NCI-H128 (cell line): ENCODE results near the gene SLC39A8.

Experiments
- DNase-seq: peaks from one replicate; lab custom pipeline; 2025; ENCODE audit not compliant: unreplicated experiment; lab: John Stamatoyannopoulos, UW

Gene SLC39A8

DNA sequence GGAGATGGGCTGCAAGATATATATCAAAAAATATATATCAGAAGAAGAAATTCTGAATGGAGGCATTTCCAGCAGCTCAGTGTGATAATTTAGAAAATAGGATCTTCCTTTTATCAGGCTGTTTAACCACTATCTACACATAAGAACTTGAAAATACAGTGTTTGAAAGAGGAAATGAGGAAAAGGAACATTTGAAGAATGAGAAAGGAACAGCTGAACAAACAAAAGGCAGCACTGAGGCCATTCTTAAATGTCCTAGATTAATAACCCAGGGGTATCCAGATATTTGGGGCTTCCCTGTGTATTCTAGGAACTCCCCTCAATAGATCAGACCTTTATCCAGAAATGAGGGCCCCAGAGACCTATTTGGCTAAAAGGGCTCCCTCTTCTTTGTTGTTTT lies 4.1 kb downstream of the SLC39A8 start:
- no peak for DNase-seq

DNA sequence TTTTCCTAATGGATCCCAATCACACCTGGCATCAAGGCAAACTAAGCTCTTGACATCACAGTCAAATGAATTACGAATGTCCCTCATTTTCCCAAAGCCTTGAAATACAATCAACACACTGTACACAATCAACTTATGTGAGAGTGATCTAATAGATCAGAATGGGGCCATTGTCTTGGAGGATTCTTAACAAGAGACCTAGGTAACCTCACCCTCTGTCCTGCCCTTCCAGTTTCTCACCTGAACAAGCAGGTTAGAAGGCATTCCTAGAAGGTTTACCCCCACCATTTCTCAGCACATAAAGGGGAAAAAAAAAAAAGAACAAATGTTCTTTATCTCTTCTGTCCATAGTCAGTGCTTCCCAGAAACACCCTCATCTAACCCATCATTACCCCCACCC lies 6.3 kb downstream of the SLC39A8 start:
- DNase-seq: no peak

DNA sequence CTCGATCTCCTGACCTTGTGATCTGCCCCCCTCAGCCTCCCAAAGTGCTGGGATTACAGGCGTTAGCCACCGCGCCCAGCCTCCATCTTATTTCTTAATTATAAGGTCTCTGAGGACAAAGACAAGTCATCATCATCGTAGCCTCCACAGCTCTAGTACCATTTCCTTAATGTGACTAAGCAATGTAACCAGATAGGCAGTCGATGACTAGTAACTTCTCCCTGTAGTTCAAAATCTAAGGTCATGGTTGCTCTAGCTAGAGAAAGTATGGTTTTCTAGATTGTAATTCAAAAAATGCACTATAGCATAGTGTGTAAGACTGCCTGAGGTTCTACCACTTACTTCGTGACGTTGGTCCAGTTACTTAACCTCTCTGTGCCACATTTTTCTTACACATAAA lies 6.9 kb downstream of the SLC39A8 start:
- no peak for DNase-seq

DNA sequence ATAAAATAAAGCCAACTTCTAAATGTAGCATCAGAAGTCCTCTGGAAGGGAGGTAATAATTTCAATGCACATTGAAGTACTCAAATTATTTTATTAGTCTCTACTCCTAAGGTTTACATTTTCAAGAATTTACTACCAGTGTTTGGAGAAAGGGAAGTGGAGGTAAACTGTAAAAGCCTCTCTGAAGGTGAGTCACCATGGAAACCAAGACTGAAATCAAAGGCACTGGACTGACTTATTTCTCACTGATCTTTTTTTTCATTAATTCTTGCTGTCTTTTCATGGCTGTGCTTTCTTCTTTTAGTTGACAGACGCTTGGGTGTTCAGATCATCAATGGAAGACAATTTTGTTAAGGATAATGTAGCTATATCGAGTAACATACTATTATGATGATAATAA lies 9.7 kb downstream of the SLC39A8 start:
- no peak for DNase-seq

DNA sequence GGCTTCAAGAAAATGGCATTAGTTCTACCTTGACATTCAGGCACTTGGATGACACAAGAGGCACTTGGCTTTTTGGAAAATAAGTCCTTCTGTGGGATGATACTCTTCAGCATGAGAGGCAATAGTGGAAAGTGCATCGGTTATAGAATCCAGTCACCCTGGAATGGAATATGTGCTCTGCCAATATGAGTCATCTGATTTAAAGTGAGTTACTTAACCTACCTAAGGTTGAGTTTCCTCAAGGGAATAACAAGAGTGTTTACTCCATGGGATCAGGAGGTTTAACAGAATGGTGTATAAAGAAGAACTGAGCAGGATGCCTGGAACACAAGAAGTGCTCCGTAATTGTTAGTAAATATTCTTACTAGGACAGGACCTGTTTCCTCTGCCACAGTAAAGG lies 10.7 kb downstream of the SLC39A8 start:
- no peak for DNase-seq

DNA sequence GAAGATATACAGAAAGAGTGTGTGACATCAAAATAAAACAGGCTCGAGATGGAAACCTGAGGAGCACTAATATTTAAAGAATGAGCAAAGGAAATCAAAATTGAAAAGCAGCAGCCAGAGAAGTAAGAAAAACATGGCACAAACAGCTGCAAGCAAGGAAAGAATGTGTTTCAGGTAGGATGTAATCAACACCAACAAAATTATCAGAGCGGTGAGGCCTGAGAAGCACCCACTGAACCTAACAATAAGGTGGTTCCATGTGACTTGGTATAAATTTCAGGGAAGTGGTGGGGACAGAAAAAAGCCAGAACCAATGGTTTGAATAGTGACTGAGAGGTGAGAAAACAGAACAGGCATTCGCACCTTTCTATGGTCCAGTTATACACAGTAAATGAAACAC lies 11.5 kb downstream of the SLC39A8 start:
- DNase-seq: no peak

DNA sequence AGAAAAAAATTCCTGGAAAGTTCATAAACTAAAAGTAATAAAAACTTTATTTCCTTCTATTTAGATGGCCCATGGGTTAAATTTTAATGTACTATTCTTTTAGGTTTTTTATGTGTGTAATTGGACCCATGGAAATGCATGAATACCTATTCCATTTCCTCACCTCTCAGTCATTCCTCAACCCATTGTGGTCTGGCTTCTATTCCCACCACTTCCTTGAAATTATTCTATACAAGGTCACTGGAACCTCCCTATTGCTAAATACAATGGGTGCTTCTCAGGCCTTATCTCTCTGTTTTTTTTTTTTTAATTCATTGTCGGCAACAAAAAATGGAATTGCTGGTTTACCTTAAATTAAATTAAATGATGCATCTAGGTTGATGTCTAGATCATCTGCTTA lies 17.2 kb downstream of the SLC39A8 start:
- no peak for DNase-seq

DNA sequence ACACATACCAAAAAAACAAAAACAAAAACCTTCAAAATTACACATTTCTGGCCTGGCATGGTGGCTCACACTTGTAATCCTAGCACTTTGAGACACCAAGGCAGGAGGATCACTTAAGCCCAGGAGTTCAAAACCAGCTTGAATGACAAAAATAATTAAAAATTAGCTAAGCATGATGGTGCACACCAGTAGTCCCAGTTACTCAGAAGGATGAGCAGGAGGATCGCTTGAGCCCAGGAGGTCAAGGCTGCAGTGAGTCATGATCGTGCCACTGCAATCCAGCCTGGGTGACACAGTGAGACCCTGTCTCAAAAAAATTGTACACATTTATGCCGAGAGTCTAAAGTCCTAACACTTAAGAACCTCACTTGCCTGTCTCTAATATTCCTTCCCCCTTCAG lies 18.3 kb downstream of the SLC39A8 start:
- no peak for DNase-seq

DNA sequence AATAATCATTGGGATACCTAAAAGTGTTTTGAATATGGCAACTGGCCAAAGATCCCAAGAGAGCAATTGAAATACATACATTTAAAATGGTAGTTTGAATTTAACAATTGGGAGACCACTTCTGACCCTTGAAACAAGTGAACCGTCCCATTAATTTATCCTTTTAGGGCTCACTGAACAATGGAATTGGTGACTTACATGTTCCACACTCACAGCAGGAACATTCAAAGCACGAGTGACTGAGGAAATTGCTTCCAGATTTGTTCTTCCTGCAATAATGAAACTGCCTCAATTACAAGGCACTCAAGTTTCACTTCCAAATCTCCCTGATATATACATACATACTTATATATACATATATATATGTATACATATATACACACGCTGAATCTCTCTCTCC lies 20.6 kb downstream of the SLC39A8 start:
- no peak for DNase-seq

DNA sequence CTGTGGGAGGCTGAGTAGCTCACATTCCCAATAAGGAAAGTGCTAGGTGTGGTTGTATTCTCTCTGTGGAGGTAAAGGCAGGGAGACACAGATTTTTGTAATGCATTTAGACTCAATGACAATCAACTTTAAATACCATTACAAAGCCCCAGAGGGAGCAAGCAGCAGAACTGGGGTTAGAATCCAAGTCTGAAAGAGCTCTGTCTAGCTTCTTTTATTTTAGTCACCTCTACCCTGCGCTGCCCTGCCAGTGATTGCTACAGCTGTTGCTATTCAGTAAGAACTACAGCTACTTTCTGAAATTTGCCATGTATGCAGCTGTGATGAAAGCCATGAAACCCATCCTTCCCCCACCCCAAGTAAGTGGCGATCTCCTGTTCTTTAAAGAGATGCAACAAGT lies 22.5 kb downstream of the SLC39A8 start:
- no peak for DNase-seq

DNA sequence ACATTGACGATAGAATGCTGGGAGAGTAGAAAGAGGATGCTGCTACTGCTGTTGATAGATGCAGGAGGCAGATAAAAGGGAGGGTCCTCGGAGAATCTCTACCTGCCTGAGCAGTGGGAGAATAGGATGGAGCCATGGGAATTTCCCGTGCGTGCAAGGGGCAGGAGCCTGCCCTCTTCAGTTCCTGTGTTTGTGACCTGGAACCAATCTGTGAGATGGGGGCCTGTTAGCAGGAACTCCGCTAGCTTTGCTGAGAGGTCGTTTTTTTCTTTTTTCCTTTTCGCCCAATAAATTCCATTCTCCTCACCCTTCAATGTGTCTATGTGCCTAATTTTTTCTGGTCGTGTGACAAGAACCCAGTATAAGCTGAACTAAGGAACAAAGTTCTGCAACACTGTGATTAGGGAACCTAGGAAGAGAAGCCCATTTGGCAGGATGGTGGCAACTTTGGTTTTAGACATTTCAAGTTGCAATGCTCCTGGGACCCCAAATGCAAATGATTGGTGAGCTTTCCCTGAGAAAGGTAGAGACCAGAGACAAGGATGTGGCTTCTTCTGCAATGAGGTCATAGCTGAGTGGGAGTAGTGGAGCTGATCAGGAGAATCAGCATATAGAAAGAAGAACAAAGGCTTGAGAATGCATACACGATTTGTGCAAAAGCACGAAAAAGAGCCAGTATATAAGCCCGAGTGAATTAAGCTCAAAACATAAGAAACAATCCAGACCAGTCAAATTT lies 23.9 kb downstream of the SLC39A8 start:
- DNase-seq: no peak

DNA sequence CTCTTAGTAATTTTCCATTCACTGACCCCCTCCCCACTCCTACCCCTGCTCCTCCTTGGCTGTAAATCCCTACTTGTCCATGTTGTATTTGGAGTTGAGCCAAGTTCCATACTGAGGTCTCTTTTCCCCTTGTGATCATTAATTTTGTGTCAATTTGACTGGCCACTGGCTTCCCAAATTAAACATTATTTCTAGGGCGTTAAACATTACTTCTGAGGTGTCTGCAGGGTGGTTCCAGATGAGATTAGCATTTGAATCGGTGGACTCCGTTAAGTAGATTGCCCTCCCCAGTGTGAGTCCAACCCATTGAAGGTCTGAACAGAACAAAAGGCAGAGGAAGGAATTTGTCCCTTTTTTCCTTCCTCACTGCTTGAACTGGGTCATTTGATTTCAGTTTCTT lies 25.7 kb downstream of the SLC39A8 start:
- DNase-seq: no peak

DNA sequence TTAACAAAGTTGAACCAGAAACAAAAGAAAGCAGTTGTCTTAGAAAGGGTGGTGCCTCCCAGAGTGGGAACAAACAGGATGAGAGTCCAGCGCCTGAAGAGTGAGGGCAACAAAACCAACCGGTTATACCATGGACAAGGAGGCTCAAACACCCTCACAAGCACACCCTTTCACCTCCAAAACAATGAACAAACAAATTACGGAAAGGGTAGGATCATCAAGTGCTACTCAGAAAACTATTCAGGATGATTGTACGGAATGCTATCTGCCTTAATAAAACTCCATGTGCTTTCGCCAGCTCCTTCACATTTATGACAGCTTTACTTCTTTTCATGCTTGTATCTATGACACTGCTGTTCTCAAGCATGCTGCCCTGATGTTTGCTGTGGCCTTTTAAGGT lies 26.8 kb downstream of the SLC39A8 start:
- no peak for DNase-seq

DNA sequence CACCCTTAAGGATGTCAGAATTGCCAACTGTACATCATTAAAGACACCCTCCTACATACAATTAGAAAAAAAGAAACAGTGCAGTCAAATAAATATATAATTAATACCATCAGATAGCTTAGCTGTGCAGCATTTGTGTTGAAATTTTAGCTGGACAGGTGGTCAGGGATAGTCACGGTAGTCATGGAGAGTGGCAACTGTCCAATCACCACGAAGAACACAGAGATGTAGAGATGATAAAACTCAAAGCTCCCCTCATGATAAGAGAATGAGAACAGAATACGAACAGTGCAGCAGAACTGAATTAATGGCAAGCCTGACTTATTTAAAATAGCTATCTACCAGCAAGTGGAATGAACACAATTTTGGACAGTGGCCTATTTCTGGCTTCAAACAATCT lies 27.2 kb downstream of the SLC39A8 start:
- no peak for DNase-seq

DNA sequence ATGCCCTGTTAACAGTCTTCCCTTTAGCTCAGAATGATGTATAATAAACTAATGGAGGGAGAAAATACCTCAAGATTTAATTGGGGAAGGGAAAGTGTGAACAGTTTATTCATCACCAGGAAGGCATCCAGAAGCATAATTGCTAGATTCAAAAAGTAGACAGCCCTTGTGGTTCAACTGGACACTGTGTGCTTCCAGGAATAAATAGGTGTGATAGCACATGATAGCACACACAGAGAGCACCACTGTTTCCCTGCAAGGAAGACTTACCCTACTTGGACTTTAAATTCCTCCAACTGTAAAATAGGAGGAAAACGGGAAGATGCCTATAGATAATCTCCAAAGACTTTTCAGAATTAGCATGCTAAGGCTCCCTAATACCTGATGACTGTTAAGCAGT lies 27.8 kb downstream of the SLC39A8 start:
- no peak for DNase-seq

DNA sequence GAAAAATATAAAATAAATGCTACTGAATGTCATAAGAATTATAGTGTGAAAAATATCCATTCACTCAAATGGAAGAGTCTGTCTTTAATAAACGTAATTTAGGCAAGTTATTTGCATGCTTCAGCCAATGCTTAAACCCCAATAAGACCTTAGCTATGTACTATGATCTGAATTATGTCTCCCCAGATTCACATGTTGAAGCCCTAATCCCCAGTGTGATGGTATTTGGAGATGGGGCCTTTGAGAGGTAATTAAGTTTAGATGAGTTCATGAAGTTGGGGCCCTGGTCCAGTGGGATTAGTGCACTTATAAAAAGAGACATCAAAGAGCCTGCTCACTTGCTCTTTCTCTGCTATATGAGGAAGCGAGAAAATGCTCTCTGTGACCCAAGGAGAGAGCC lies 28.7 kb downstream of the SLC39A8 start:
- DNase-seq: no peak

DNA sequence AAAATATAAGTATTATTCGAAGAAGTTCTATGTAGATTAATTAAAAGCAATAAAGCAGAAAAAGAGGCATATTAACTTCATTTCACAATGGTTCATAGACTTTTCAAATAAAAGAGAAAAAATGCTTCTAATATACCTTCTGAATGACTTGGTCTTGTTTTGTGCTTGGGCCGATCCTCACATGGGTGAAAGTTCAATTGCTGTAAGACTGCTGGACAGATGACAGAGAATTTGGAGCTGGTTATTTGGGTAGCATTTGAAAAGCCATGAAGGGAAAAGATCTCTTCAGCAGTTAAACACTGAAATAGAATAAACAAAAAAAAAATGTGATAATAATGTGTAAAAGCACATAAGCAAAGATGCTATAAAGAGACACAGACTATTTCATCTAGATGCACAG lies 29.8 kb downstream of the SLC39A8 start:
- DNase-seq: no peak

DNA sequence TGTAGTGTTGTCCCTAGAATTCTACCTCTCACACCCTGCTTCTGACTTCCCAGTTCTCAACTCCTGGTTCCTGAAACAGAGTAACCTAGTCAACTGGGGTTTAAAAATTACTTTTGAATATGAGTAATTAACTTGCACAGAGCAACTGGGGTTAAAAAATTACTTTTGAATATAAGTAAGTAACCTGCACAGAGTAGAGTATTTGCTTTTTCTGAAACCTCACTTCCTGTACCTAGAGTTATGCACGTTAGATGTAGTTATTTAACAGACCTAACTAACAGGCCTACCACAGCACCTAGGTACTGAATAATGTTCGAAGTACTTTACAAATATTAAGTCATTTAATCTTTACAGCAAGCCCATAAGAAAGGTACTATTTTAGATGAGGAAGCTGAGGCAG lies 32.9 kb downstream of the SLC39A8 start:
- no peak for DNase-seq

DNA sequence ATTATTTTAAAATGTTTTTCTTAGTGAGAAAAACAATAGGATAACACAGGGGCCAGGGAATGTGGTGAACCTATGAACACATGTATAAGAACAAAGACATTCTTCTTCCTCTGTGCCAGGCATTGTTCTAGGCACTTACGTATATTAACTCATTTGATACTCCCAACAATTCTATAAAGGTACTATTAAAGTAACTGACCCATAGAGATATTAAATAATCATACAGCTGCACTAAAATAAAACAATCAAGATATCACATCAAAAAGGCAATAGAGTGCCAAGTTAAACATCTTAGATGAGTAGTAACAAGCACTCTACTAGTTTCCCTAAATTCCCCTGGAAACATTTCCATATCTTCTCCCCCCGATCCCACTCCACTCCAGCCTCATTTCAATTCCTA lies 33.4 kb downstream of the SLC39A8 start:
- DNase-seq: no peak

DNA sequence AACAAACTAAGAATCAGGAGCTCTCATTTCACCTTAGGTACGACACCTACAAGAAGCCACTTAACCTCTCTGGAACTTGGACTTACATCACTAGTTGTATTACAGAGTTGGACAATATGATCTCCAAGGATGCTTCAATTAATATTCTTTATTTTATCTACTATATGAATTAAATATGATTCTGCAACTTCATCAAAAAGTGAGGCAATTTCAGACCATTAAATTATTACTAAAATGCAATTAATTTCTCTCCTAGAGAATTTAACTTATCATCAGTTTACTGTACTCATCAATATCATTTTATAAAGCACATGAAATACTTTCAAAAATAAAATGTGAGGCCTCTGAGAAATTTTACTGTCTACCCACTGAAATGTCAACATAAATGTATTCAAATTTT lies 33.9 kb downstream of the SLC39A8 start:
- no peak for DNase-seq

DNA sequence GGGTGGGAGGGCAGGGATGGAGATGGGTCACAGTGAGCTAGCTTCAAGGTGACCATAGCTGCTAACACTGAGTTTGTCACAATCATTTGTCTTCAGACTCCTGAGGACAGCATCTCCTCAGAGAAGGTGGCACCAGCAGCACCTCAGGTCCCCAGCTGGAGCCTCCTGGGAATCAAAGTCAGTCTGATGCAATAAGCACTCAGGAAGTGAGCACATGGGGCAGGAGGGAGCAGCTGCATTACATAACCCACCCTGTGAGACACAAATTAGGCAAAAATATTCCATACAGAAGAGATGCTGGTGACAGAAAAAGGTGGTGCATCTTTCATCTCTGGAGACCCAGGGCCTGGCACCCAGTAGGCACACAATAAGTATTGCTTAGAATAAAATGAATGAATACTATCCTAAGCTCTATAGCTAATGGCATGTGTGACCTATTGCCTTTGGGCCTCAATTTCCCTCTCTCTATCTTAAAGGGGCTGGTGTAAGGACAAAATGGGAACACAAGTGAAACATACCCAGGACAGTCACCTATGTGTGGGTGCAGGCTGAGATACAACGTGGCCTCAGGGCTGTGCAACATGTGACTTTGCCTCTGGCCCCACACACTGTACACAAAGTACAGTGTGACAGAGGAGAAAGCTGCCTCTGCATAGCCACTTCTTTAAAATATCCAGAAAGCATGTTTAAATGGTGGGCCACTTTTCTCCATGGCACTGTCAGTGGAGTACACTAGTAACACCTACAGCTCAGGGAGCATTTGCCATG lies 37.1 kb downstream of the SLC39A8 start:
- DNase-seq: no peak

DNA sequence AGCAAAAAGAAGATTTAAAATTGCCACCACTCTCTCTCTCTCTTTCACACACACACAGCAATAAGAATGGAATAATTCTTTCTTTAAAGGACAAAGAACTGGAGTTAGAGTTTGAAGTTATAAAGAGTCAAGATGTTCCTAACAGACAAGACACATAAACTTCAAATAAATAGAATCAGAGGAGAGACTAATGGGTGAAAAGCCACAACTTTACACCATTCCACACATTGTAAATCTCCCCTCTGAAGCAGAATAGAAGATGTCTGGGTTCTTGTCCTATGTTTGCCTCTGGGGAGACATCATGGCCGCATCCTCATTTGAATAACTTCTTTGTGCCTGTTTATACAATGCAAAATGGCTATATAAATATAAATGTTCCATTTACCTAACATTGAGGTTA lies 39.6 kb downstream of the SLC39A8 start:
- no peak for DNase-seq

DNA sequence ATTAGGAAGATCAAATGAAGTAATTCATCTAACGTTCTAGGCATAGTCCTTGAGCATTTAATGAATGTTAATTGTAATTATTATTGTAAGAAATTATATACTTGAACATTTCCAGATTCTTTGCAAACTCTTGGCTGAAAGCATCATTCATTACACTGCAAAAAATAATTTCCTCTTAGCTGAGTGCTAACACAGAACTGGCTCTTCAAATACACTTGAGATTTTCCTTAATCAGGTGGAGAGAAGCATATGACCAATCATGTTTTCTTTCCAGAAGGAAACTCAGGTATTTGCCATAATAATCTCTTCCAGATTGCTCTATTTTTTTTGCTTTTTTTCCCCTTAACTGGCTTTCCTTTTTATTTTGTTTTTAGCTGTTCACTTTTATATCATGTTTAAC lies 42.5 kb downstream of the SLC39A8 start:
- DNase-seq: no peak
